H1 (cell line): ENCODE data around the gene CEP128.

Experiments
- CBX5 ChIP-seq: fragments of 300-800, 300-1000 bp; sonication (generic); IDR thresholded peaks from 2 replicates; pipeline ENCODE4 v1.7.1; 2016; ENCODE audit warnings: antibody characterized with exemption, low read length, low read depth
- CEBPB ChIP-seq: IDR thresholded peaks from 2 replicates; pipeline ENCODE4 v1.6.1; 2012; ENCODE audit warnings: low read depth, low read length
- CTCF ChIP-seq, 3 experiments: IDR thresholded peaks; 1 replicate in 2 of 3; 2 replicates in 1 of 3; pipeline versions ENCODE4 v1.5.1 to v1.6.1; 2011; ENCODE audit warnings: low read length in 3 of 3, mild to moderate bottlenecking in 3 of 3, inconsistent platforms in 2 of 3, low read depth in 1 of 3, moderate library complexity in 1 of 3; ENCODE audit not compliant: insufficient read depth in 1 of 3; ENCODE audit errors: control extremely low read depth in 1 of 3
- EP300 ChIP-seq, 2 experiments: IDR thresholded peaks; 1 replicate in 1 of 2; 2 replicates in 1 of 2; pipeline ENCODE4 v1.6.1; 2011 to 2012; ENCODE audit warnings: low read depth in 2 of 2, low read length in 2 of 2, mild to moderate bottlenecking in 2 of 2, borderline replicate concordance in 1 of 2, inconsistent platforms in 1 of 2, moderate library complexity in 1 of 2
- MAX ChIP-seq: IDR thresholded peaks from 2 replicates; pipeline ENCODE4 v1.6.1; 2012; ENCODE audit warnings: inconsistent platforms
- YY1 ChIP-seq: IDR thresholded peaks from 2 replicates; pipeline ENCODE4 v1.6.1; 2011; ENCODE audit warnings: low read depth, mild to moderate bottlenecking, low read length
- ZNF274 ChIP-seq: IDR thresholded peaks from 2 replicates; pipeline ENCODE4 v1.7.0; 2012; ENCODE audit warnings: low read length, borderline replicate concordance; ENCODE audit errors: extremely low read depth
- TF ChIP-seq, protein P1 (sequence below): IDR thresholded peaks from 2 replicates; pipeline ENCODE4 v1.6.1; 2012; ENCODE audit warnings: low read length, inconsistent platforms

GRCh38 chr14:80839743-80840142 is 101.8 kb downstream of the CEP128 start:
- TF ChIP-seq, protein P1, sequence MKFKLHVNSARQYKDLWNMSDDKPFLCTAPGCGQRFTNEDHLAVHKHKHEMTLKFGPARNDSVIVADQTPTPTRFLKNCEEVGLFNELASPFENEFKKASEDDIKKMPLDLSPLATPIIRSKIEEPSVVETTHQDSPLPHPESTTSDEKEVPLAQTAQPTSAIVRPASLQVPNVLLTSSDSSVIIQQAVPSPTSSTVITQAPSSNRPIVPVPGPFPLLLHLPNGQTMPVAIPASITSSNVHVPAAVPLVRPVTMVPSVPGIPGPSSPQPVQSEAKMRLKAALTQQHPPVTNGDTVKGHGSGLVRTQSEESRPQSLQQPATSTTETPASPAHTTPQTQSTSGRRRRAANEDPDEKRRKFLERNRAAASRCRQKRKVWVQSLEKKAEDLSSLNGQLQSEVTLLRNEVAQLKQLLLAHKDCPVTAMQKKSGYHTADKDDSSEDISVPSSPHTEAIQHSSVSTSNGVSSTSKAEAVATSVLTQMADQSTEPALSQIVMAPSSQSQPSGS, result no peak
- TF ChIP-seq CEBPB (no peak), YY1 (no peak), MAX (no peak), ZNF274 (no peak), CTCF (IDR thresholded peaks at IDR 0.05; ENCODE audit: control extremely low read depth in 1 of 3, insufficient read depth in 1 of 3, low read depth in 1 of 3, low read length in 3 of 3) (no peak), EP300 (IDR thresholded peaks at IDR 0.05; ENCODE audit: borderline replicate concordance in 1 of 2, low read depth in 2 of 2, low read length in 2 of 2) (no peak), CBX5 (no peak)
